Measurements from ENCODE around the gene MICU1.

GRCh38 chr10:72320676-72321247 lies 305.1 kb downstream of the MICU1 start:
- TF ChIP-seq CTCF (IDR thresholded peaks at IDR 0.05; ENCODE audit: insufficient read depth, low read length, poor library complexity, severe bottlenecking) = no peak
- TF ChIP-seq EZH2phosphoT487 (conservative IDR thresholded peaks at IDR 0.05; ENCODE audit: low read length) = no peak

Measured in SU-DHL-6 (cell line).